Loucy (cell line): ENCODE data around the gene HTD2.
"Not testable (repeated sequence)": the region's sequence is repeated elsewhere in the genome, so short reads cannot be mapped to it uniquely, and the experiment has no call there.

ENCODE experiments used
- H2AFZ ChIP-seq: fragments of 200-600 bp; sonication (generic); 2 replicates; pipeline ENCODE4 v1.6.0; 2016; ENCODE audit warnings: antibody characterized with exemption, mild to moderate bottlenecking, low read length, moderate library complexity
- H3F3A ChIP-seq: fragments of 200-600 bp; 2 replicates; pipeline ENCODE4 v1.6.0; 2016; ENCODE audit warnings: antibody characterized with exemption, low read depth, mild to moderate bottlenecking
- H3K27me3 ChIP-seq: fragments of 200-600 bp; sonication (generic); 2 replicates; pipeline ENCODE4 v1.6.1; 2014; ENCODE audit warnings: low read length, mild to moderate bottlenecking; ENCODE audit not compliant: insufficient read depth, poor library complexity, severe bottlenecking
- H3K36me3 ChIP-seq: fragments of 200-600 bp; sonication (generic); 2 replicates; pipeline ENCODE4 v1.6.1; 2016; ENCODE audit warnings: low read length; ENCODE audit not compliant: insufficient read depth
- H3K4me1 ChIP-seq: fragments of 200-600 bp; sonication (generic); 2 replicates; pipeline ENCODE4 v1.5.1; 2014; ENCODE audit warnings: low read length, mild to moderate bottlenecking; ENCODE audit not compliant: insufficient read depth, poor library complexity, severe bottlenecking
- H3K4me2 ChIP-seq: fragments of 200-600 bp; sonication (generic); 2 replicates; pipeline ENCODE4 v1.6.0; 2014; ENCODE audit warnings: antibody characterized with exemption, low read length, low read depth, mild to moderate bottlenecking; ENCODE audit not compliant: poor library complexity, severe bottlenecking
- H3K4me3 ChIP-seq: fragments of 200-600 bp; sonication (generic); 2 replicates; pipeline ENCODE4 v1.5.1; 2014; ENCODE audit warnings: low read length, mild to moderate bottlenecking, mixed read lengths; ENCODE audit not compliant: poor library complexity, severe bottlenecking
- H3K79me2 ChIP-seq: fragments of 200-600 bp; sonication (generic); 2 replicates; pipeline ENCODE4 v1.6.1; 2014; ENCODE audit warnings: low read length; ENCODE audit not compliant: insufficient read depth
- H3K9ac ChIP-seq: fragments of 200-600 bp; sonication (generic); 2 replicates; pipeline ENCODE4 v1.6.0; 2014; ENCODE audit warnings: mild to moderate bottlenecking, low read depth, low read length, moderate library complexity; ENCODE audit not compliant: poor library complexity, severe bottlenecking
- H3K9me2 ChIP-seq: fragments of 200-600 bp; sonication (generic); replicated peaks from 2 replicates; pipeline ENCODE4 v1.6.1; 2016; ENCODE audit warnings: low read depth, low read length, mixed read lengths
- H3K9me3 ChIP-seq: fragments of 200-600 bp; sonication (generic); 2 replicates; pipeline ENCODE4 v1.6.1; 2014; ENCODE audit warnings: mild to moderate bottlenecking, antibody characterized with exemption, low read length, low read depth; ENCODE audit not compliant: insufficient read depth
- H4K20me1 ChIP-seq: fragments of 200-600 bp; sonication (generic); 2 replicates; pipeline ENCODE4 v1.6.0; 2014; ENCODE audit warnings: antibody characterized with exemption, low read length, mild to moderate bottlenecking; ENCODE audit not compliant: insufficient read depth, poor library complexity, severe bottlenecking
- EZH2phosphoT487 ChIP-seq: fragments of 200-600 bp; IDR thresholded peaks from 2 replicates; pipeline ENCODE4 v1.6.1; 2018; ENCODE audit warnings: antibody characterized with exemption, mild to moderate bottlenecking, moderate library complexity, borderline replicate concordance
- TF ChIP-seq, protein P1 (sequence below): fragments of 200-600 bp; sonication (generic); conservative IDR thresholded peaks from 2 replicates; pipeline ENCODE4 v1.5.1; 2014; ENCODE audit warnings: mild to moderate bottlenecking, antibody characterized with exemption, low read length

Gene HTD2

DNA sequence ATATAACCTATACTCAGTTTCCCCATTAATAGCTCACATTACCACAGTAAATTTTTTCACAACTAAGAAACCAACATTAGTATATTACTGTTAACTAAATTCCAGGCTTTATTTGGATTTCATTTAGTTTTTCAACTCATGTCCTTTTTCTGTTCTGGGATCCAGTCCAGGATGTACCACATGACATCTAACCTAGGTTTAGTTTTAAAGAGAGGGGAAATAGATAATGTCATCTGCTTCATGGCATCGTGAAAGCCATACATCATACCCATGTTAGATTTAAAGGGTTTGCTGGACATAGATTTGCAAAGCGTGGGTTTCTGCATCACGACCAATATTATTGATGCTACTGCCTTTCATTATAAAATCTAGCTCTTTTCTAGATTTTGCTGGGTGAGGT, 33.4 kb upstream of the HTD2 start:
- peaks cover 3% of the 10 kb centered on the region for H3K4me1 ChIP-seq
- no peaks in the 10 kb centered on the region; the same call in 1 of the 2 replicates for H3F3A ChIP-seq
- H3K4me3 ChIP-seq, result no peak overlapping the region
- H3K4me2 ChIP-seq, result no peak overlapping the region
- no peaks in the 10 kb centered on the region for H3K36me3 ChIP-seq
- no peak for TF ChIP-seq EZH2phosphoT487
- TF ChIP-seq, protein P1, sequence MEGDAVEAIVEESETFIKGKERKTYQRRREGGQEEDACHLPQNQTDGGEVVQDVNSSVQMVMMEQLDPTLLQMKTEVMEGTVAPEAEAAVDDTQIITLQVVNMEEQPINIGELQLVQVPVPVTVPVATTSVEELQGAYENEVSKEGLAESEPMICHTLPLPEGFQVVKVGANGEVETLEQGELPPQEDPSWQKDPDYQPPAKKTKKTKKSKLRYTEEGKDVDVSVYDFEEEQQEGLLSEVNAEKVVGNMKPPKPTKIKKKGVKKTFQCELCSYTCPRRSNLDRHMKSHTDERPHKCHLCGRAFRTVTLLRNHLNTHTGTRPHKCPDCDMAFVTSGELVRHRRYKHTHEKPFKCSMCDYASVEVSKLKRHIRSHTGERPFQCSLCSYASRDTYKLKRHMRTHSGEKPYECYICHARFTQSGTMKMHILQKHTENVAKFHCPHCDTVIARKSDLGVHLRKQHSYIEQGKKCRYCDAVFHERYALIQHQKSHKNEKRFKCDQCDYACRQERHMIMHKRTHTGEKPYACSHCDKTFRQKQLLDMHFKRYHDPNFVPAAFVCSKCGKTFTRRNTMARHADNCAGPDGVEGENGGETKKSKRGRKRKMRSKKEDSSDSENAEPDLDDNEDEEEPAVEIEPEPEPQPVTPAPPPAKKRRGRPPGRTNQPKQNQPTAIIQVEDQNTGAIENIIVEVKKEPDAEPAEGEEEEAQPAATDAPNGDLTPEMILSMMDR, result no peak
- H2AFZ ChIP-seq, result no peak overlapping the region
- no peak overlapping the region for H3K9ac ChIP-seq
- no peaks in the 10 kb centered on the region for H3K27me3 ChIP-seq
- no peaks in the 10 kb centered on the region for H4K20me1 ChIP-seq
- no peaks in the 10 kb centered on the region for H3K9me3 ChIP-seq
- no peaks in the 10 kb centered on the region for H3K9me2 ChIP-seq
- H3K79me2 ChIP-seq, result no peaks in the 10 kb centered on the region

DNA sequence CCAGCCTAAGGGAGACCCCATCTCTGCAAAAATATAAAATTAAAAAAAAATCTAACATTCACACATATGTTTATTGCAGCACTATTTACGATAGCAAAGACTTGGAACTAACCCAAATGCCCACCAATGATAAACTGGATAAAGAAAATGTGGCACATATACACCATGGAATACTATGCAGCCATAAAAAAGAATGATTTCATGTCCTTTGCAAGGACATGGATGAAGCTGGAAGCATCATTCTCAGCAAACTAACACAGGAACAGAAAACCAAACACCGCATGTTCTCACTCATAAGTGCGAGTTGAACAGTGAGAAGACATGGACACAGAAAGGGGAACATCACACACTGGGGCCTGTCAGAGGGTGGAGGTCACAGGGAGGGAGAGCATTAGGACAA, 33.0 kb upstream of the HTD2 start:
- not testable (repeated sequence) for H3K4me2 ChIP-seq

DNA sequence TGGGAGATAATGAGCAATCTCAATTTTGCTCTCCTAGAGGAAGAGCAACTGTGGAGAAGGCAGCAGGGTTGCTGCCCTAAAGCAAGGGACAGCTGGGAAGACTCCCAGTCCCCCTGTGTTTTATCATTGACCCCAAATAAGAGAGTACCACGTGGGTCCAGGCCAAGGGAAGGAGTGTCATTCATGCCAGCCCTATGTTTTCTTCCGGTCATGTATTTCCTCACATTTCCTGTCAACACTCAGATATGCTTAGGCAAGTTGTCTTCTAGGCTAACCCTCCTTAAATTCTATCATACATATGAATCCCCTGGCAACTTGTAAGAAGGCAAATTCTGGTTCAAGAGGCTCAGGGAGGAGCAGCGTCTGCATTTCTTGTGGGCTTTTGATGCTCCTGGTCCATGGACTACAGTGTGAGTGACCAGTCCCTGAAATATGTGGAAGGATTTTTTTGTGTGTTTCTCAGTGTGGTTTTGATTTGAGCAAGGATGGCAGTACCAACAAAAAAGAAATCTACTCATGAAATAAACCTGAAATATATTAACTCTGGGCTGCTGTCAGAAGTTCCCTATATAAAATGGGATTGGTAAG, 32.2 kb upstream of the HTD2 start:
- H2AFZ ChIP-seq, result no peak overlapping the region
- no peaks in the 10 kb centered on the region for H3K27me3 ChIP-seq
- no peaks in the 10 kb centered on the region for H3K79me2 ChIP-seq
- H4K20me1 ChIP-seq, result no peaks in the 10 kb centered on the region
- no peaks in the 10 kb centered on the region; the same call in 1 of the 2 replicates for H3F3A ChIP-seq
- TF ChIP-seq, protein P1, result no peak
- no peak for TF ChIP-seq EZH2phosphoT487
- H3K9ac ChIP-seq, result no peak overlapping the region
- H3K4me2 ChIP-seq, result no peak overlapping the region
- no peaks in the 10 kb centered on the region for H3K36me3 ChIP-seq
- H3K4me1 ChIP-seq, result peaks cover 3% of the 10 kb centered on the region
- H3K4me3 ChIP-seq, result no peak overlapping the region
- H3K9me3 ChIP-seq, result no peaks in the 10 kb centered on the region
- H3K9me2 ChIP-seq, result no peaks in the 10 kb centered on the region

More for the DNA sequence above, 33.0 kb upstream of the HTD2 start:
- not testable (repeated sequence) for H3K79me2 ChIP-seq, H3K9me3 ChIP-seq, H3K4me3 ChIP-seq, H3K27me3 ChIP-seq, H4K20me1 ChIP-seq, H3K9ac ChIP-seq, H2AFZ ChIP-seq, H3K4me1 ChIP-seq, H3K36me3 ChIP-seq, H3F3A ChIP-seq, H3K9me2 ChIP-seq

DNA sequence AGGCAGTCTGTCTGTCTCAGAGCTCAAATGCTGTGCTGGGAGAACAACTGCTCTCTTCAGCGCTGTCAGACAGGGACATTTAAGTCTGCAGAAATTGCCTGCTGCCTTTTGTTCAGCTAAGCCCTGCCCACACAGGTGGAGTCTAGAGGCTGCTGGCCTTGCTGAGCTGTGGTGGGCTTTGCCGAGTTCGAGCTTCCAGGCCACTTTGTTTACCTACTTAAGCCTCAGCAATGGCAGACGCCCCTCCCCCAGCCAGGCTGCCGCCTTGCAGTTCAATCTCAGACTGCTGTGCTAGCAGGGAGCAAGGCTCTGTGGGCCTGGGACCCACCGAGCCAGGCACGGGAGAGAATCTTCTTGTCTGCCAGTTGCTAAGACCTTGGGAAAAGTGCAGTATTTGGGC, 25.3 kb upstream of the HTD2 start:
- Histone ChIP-seq H3K9me2 (no peaks in the 10 kb centered on the region), H3K36me3 (no peaks in the 10 kb centered on the region; the same call in 1 of the 2 replicates), H3F3A (no peaks in the 10 kb centered on the region), H3K4me3 (no peak overlapping the region), H4K20me1 (no peaks in the 10 kb centered on the region), H2AFZ (no peak overlapping the region), H3K9me3 (no peaks in the 10 kb centered on the region), H3K4me1 (no peaks in the 10 kb centered on the region), H3K79me2 (no peaks in the 10 kb centered on the region), H3K4me2 (no peak overlapping the region), H3K9ac (no peak overlapping the region), H3K27me3 (no peaks in the 10 kb centered on the region)
- TF ChIP-seq EZH2phosphoT487, result no peak
- TF ChIP-seq, protein P1, result no peak
